ENCODE results near the gene DNAJB2. TPM values are rescaled to one million over a fixed set of nuclear protein-coding genes. Genes with fewer than 3 reads are reported as not detected.

The DNAJB2 gene
- total and polyA plus RNA-seq, 2 donors (not counting 3 experiments of a cell fraction or from before 2014, with no cell fraction given), result 30.4 to 35.0 TPM

DNA sequence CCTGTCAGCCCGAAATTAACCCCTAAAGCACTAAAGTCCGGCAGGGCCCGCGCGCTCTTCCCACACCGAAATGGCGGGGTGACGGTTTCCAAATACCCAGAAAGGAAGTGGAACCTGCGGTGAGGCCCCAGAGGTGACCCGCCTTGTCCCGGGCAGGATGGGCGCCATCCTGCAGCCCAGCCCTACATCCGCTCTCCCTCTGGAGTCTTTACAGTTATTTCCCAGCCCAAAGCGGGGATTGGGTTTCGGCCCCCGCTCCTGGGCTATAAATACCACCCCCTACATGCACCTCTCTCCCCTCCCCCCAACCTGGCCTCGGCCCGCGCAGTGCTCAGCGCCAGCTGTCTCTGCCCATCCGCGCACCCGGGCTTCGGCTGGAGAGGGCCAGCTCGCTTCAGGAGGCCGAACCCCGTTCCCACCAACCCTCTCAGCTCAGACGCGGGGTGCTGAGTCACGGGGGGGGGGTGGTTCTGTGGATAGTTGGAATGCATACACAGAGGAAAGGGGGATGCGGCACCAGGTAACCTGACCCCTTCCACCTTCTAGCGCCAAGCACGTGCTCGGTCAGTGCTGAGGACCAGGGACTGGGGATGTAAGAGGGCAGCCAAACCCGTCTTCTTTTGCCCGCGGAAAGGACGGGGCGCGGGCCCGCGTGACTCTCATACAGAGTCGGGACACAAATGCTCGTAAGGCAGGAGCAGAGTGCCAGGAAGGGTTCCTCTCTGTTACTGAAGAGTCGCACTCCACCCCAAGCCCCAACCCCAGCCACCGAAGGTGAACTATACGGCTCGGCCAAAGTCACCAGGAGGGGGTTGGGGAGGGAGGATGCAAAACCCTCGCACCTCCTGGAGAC lies 26.0 kb upstream of the DNAJB2 start, which contains the start of gene TUBA4B:
TUBA4B (plus strand) TSS at position 344 of the 853 bp plus-strand sequence; CDS start at position 509, 165 bp downstream.
- Histone ChIP-seq H3K9ac (replicated peaks; ENCODE audit: extremely low read depth, insufficient read depth, low read length) (peak within 1 kb of the TSS; percentile 21), H3K9me3 (replicated peaks; ENCODE audit: control insufficient read depth, insufficient read depth, low read length) (no peaks in the 10 kb centered on the region), H3K27ac (ENCODE audit: insufficient read depth, low read depth, low read length) (no peak within 1 kb of the TSS), H3K4me2 (ENCODE audit: insufficient read depth, low read length) (peak within 1 kb of the TSS; percentile 78), H3K27me3 (ENCODE audit: control insufficient read depth in 2 of 2, insufficient read depth in 2 of 2, low read length in 2 of 2) (peaks cover 15 to 16% of the 10 kb centered on the region in 2 experiments), H3K4me1 (ENCODE audit: control insufficient read depth, extremely low read depth, insufficient read depth, low read length) (peaks cover 39% of the 10 kb centered on the region), H3K4me3 (replicated peaks in 1 of 3; ENCODE audit: insufficient read depth in 1 of 3, low read depth in 1 of 3, low read length in 3 of 3) (peak within 1 kb of the TSS; percentile 32 to 53 (median 34)), H4K20me1 (replicated peaks; ENCODE audit: control insufficient read depth, extremely low read depth, insufficient read depth, low read length) (no peaks in the 10 kb centered on the region), H3K36me3 (ENCODE audit: control insufficient read depth in 2 of 2, extremely low read depth in 1 of 2, insufficient read depth in 2 of 2, low read length in 2 of 2) (no peaks in the 10 kb centered on the region), H3K9me1 (replicated peaks; ENCODE audit: control insufficient read depth, extremely low read depth, insufficient read depth, low read length) (no peaks in the 10 kb centered on the region), H2AFZ (ENCODE audit: low read depth, low read length) (peak within 1 kb of the TSS; percentile 92), H3K79me2 (ENCODE audit: control insufficient read depth, insufficient read depth, low read length) (no peaks in the 10 kb centered on the region)
- intact Hi-C loops (cut with micrococcal nuclease) (loop anchor here (1.0 to 2.0 kb wide), 3 partner anchors 26 to 42 kb away; partner anchors contain the start of genes ABCB6 and DNAJB2), dilution Hi-C loops (cut with MboI; ENCODE audit: extremely low pct_ligation_motif_present, low sequenced_read_pairs) (no loop called here)
- CTCF ChIA-PET, result interaction anchor here (1.0 to 2.5 kb wide), 2 partner anchors 21 to 42 kb away, joined by 3 to 14 read pairs; no protein-coding TSS in a partner anchor
- BruUV-seq (replicated peaks), result TSS peak; percentile 46
- DNase-seq (ENCODE audit: low read depth, low spot score) (peak; percentile 18), FAIRE-seq (no peak)
- TF ChIP-seq FOS (IDR thresholded peaks at IDR 0.05; ENCODE audit: borderline replicate concordance, insufficient read depth, low read length) (no peak), EZH2 (IDR thresholded peaks at IDR 0.05; ENCODE audit: borderline replicate concordance, low read depth, low read length, severe bottlenecking) (no peak), POLR2AphosphoS5 (IDR thresholded peaks at IDR 0.05; ENCODE audit: insufficient read depth, low read depth, low read length) (no peak), GATA2 (IDR thresholded peaks at IDR 0.05; ENCODE audit: insufficient read depth, insufficient read length, low read depth, low read length) (no peak), JUN (IDR thresholded peaks at IDR 0.05; ENCODE audit: borderline replicate concordance, insufficient read depth, insufficient read length, low read depth) (no peak), POLR2A (IDR thresholded peaks at IDR 0.05; ENCODE audit: low read depth, low read length) (no peak), MYC (IDR thresholded peaks at IDR 0.05; ENCODE audit: low read depth, low read length) (no peak)
- TF ChIP-seq, protein P1, sequence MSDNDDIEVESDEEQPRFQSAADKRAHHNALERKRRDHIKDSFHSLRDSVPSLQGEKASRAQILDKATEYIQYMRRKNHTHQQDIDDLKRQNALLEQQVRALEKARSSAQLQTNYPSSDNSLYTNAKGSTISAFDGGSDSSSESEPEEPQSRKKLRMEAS (IDR thresholded peaks at IDR 0.05; ENCODE audit: insufficient read depth, insufficient read length), result no peak
- TF ChIP-seq, protein P2, sequence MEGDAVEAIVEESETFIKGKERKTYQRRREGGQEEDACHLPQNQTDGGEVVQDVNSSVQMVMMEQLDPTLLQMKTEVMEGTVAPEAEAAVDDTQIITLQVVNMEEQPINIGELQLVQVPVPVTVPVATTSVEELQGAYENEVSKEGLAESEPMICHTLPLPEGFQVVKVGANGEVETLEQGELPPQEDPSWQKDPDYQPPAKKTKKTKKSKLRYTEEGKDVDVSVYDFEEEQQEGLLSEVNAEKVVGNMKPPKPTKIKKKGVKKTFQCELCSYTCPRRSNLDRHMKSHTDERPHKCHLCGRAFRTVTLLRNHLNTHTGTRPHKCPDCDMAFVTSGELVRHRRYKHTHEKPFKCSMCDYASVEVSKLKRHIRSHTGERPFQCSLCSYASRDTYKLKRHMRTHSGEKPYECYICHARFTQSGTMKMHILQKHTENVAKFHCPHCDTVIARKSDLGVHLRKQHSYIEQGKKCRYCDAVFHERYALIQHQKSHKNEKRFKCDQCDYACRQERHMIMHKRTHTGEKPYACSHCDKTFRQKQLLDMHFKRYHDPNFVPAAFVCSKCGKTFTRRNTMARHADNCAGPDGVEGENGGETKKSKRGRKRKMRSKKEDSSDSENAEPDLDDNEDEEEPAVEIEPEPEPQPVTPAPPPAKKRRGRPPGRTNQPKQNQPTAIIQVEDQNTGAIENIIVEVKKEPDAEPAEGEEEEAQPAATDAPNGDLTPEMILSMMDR (IDR thresholded peaks at IDR 0.05; ENCODE audit: extremely low read depth in 1 of 2, insufficient read depth in 1 of 2, low read depth in 1 of 2, low read length in 2 of 2), result no peak
- POLR2A ChIA-PET, result interaction anchor here (1.3 kb wide), 1 partner anchor 8 kb away, joined by 5 read pairs; the partner anchor contains the start of genes GLB1L and STK16

Data from endothelial cell of umbilical vein (primary cell).